ENCODE data around the gene NDUFV1. TPM values are rescaled to one million over a fixed set of nuclear protein-coding genes. Genes with fewer than 3 reads are reported as not detected.
"Not testable (repeated sequence)": the region's sequence is repeated elsewhere in the genome, so short reads cannot be mapped to it uniquely, and the experiment has no call there.

The NDUFV1 gene
- total RNA-seq, 1 donor from 2014 or later, result 129 TPM

DNA sequence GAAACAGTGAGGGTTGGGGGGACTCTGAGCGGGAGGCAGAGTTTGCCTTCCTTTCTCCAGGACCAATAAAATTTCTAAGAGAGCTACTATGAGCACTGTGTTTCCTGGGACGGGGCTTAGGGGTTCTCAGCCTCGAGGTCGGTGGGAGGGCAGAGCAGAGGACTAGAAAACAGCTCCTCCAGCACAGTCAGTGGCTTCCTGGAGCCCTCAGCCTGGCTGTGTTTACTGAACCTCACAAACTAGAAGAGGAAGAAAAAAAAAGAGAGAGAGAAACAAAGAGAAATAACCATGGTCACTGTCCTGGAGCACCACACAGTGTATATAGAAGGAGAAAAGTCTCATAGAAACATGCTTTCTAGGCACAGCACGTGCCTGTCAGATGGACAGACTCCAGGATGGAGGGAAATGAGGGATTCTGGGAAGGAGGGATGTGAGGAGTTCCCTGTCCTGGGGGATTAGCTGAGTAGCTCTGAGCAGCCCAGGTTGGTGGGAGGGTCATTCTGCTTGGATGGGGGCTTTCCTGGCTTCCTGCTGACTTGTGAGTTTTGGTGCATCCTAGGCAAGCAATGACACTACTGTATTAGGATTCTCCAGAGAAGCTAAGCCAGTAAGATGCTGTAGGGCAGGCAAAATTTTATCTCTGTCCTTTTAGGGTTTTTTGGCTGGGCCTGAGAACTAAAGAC is 20.0 kb upstream of the NDUFV1 start:
- no peak for DNase-seq

DNA sequence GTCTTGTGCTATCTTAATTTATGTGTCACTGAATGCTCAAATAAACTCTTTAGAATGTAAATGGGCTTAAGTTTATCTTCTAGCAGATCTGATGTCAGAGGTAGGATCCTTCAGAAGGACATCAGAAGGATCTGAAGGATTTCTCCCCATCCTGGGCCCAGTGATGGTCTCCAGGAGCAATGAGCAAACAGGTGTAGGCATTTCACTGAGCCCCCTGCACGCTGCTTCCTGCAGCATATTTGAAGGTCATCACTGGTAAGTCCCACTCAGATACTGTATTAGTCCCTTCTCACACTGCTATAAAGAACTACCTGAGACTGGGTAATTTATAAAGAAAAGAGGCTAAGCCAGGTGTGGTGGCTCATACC is 18.6 kb upstream of the NDUFV1 start:
- DNase-seq, result no peak

DNA sequence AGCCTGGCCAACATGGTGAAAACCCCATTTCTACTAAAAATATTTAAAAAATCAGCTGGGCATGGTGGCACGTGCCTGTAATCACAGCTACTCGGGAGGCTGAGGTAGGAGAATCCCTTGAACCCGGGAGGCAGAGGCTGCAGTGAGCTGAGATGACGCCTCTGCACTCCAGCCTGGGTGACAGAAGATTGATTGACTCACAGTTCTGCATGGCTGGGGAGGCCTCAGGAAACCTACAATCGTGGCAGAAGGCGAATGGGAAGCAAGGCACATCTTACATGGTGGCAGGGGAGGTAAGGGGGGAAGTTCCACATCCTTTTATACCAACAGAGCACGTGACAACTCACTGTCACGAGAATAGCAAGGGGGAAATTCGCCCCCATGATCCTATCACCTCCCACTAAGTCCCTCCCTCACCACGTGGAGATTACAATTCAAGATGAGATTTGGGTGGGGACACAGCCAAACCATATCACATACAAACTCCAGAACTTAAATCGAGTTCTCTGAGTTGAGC is 17.8 kb upstream of the NDUFV1 start:
- not testable (repeated sequence) for DNase-seq

DNA sequence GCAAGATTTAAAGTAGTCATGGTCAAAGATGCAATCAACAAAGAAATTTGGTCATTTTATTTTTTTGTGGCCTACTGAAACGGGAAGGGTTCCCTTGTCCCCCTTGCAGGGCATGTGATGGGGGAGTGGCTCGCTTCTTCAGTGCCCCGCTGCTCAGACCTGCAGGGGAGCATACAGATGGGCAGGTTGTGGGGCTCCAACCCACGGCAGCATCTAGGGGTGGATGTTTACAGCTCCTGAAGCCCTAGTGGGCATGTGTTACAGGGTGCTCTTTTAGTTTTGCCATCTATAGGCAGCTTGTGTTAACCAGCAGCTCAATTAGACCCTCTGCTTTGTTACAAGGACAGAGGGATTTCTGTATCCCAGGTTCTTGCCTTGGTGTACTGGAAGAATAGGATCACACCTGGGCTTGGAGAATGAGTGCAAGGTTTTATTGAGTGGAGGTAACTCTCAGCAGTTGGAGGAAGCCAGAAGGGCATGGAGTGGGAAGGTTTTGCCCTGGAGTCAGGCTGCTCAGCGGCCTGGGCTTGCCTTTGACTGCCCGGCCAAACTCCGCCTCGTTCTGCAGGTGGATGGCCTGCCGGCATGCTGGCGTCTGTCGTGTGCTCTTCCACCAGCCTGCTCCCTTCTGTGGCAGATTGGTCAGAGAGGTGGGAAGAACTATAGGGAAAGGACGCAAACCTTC is 13.7 kb upstream of the NDUFV1 start:
- DNase-seq, result no peak

DNA sequence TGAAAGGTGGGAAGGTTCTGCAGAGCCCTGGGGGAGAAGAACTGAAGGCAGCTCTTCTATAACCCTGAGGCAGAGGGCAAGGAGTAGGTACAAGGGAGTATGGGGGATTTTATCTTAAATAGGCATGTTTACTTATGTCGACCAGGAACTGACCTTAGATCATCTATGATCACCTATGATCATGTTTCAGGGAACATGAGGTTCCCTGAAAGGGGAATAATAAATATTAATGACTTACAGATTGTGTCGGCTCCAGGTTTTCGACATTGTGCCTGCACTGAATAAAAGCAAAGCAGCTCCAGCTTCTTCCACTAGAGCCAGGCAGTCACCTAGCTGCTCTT is 13.2 kb upstream of the NDUFV1 start:
- no peak for DNase-seq

DNA sequence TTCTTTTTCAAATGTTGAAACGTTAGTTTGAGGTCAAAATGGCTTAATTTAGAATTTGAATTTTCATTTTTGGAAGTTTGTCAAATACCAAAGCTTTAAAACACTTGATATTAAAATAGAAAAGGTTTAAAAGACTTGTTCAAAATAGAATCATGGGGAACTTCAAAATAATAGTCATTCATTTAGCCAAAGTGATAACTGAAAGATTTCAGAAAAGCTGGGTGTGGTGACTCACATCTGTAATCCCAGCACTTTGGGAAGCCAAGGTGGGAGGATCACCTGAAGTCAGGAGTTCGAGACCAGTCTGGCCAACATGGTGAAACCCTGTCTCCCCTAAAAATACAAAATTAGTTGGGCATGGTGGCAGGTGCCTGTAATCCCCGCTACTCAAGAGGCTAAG is 12.3 kb upstream of the NDUFV1 start:
- no peak for DNase-seq

DNA sequence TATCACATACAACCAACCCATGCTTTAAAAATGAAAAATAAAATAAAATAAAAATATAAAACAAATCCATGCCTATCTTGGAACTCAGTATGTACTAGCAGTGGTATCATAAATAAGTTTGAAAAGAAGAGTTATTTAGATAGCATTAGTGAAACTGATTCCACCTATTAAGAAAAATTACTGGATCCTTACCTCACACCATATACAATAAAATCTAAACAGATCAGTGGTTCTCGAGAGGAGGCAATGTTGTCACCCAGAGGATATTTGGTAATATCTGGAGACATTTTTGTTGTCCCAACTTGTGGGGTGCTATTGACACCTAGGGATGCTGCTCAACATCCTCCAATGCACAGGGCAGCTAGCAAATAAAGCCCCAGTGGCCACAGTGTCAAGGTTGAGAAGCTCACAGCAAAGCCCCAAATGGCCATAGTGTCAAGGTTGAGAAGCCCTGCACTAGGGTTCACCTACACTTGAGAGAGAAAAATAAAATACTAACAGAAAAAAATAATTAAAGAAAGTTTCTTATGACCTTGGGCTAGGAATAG is 9.9 kb upstream of the NDUFV1 start:
- DNase-seq, result no peak

DNA sequence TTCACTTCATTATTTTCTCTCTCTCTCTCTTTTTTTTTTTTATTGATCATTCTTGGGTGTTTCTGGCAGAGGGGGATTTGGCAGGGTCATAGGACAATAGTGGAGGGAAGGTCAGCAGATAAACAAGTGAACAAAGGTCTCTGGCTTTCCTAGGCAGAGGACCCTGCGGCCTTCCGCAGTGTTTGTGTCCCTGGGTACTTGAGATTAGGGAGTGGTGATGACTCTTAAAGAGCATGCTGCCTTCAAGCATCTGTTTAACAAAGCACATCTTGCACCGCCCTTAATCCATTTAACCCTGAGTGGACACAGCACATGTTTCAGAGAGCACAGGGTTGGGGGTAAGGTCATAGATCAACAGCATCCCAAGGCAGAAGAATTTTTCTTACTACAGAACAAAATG is 9.3 kb upstream of the NDUFV1 start:
- not testable (repeated sequence) for DNase-seq

DNA sequence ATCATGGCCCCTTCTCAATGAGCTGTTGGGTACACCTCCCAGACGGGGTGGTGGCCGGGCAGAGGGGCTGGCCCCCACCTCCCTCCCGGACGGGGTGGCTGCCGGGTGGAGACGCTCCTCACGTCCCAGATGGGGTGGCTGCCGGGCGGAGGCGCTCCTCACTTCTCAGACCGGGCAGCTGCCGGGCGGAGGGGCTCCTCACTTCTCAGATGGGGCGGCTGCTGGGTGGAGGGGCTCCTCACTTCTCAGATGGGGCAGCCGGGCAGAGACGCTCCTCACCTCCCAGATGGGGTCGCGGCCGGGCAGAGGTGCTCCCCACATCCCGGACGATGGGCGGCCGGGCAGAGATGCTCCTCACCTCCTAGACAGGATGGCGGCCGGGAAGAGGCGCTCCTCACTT is 8.8 kb upstream of the NDUFV1 start:
- DNase-seq, result not testable (repeated sequence)

DNA sequence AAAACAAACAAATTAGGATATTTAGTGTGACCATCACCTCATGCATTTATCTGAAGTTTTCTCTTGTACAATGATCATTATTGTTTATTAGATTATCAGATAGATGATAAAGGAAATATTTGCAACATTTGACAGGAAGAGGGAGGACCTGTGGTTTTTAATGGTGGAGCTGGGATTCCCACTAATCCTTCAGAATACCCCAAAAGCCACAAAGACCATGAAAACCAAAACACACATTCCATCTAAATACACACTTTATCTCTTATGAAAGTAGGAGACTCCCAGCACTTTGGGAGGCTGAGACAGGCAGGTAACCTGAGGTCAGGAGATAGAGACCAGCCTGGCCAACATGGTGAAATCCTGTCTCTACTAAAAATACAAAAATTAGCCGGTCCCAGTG is 7.6 kb upstream of the NDUFV1 start:
- DNase-seq, result no peak

DNA sequence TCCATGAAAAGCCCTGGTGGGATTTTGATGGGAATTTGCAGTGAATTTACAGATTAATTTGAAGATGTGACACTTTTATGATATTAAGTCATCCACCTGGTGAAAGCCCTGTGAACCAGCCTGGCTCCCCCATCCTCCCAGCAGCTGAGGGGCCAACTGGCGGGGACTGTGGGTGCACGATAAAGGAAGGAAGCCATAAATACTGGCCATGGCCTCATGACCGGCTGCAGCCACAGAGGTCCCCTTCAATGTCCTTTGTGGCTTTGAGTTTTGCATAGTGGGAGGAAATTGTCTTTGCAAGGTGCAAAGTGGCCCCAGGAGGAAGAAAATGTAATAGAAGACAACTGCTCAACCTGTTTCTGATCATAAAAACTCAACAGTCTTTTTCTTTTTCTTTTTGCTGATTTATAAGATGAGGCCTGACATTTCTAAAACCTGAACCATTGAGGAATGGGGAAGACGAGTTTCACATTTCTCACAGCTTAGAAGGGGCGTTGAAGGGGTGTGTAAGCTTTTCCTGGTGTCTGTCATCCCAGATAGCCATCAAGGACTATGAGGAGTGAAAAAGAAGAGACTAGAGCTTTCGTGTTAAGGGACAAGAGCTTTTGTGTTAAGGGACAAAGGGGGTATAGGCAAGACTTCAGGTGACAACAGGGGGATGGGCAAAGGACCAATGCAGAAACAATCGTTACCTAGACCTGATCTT is 6.3 kb upstream of the NDUFV1 start:
- DNase-seq, result no peak

DNA sequence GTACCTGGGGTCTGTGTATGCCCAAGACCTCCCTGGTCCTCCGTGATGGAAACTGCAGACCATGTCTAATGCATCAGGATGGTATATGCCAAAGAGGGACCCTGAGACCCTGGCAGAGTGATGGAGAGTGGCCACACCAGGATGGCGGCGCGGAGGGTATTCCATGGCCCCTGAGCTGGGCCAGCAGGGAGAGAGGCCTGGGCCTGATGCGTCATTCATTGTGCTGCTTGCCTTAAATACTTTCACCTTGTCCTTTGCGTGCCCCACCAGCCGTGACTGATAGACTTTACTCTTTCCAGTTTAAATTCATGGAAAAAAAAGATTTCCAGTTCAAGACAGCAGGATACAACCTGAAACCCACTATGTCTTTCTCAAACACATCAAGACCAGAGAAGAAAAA is 5.6 kb upstream of the NDUFV1 start:
- no peak for DNase-seq

DNA sequence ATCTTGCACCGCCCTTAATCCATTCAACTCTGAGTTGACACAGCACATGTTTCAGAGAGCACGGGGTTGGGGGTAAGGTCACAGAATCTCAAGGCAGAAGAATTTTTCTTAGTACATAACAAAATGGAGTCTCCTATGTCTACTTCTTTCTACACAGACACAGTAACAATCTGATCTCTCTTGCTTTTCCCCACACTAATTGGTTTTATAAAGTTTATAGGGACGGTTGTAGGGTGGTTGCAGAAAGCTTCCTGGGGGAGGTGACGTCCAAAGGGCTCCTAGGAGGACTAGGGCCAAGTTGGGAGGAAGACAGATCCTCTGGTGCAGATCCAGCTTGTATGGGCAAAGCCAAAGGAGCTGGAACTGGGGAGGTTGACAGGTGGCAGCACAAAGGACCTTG is 2.6 kb upstream of the NDUFV1 start:
- not testable (repeated sequence) for DNase-seq

DNA sequence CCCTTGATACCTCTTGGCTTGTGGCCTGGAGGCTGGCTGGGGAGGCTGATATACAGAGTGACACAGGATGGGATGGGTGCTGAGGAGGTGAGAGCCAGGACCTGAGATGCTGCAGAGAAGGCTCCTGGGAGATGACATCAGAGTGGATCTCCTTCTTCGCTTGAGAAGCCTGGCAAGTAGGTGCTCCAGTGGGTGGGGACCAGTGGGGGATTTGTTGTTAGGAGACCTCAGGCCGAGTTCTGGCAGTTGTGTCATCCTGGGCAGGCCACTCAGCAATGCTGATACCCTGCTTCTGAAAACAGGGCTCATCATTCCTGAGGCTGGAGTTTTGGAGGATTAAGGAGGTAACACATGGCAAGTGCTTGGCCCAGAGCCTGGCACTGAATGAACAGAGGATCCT is 1.9 kb upstream of the NDUFV1 start:
- DNase-seq, result no peak

DNA sequence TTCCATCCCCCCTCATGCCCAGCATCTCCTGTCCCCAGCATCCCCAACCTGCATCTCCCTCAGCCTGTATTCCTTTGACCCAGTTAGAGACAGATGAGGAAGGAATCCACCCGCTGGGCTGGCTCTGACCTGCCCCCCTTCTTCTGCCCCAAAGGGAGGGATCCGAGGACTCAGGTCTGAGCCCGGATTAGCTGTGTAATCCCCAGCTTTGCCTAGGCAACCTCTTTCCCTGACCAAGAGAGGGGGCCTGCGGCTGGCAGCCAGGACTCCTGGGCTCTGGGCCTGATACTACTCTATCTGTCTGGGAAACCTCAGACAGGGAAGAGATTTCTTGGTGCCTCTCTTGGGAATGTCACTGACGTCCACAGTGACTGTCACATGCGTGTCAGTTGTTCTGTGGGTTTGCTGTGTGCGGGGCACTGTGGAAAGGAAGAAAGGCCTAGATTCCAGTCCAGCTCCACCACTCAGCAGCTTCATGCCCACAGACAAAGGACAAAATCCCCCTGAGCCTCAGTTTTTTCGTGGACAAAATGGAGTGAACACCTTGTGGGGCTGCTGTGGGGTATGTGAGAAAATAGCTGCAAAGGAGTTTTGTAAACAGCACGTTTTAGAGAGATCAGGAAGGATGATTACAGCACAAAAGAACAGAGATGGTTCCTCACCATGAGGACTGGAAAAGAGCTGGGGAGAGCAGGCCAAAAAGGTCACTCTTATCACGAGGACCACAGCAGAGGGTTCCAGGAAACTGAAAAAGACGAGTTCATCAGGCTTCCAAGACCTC is 1.3 kb upstream of the NDUFV1 start:
- DNase-seq, result no peak

DNA sequence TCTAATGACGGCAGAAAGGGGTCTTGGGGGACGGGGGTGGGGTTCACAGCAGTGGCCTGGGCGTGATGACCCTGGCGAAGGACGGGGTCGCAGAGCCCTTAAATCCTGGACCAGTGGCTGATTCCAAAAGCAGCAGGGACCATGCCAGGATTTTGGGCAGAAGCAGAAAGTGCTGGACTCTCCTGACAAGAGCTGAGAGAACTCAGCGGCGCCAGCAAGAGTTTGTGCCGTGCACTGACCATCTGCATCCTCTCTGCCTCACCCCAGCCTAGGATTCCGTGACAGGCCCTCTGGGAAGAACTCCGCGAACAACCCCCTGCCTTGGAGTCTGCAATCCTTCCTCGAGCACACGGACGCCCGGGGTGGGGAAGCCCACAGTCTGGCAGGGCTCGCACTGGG is 644 bp upstream of the NDUFV1 start:
- DNase-seq, result peak; percentile 63

DNA sequence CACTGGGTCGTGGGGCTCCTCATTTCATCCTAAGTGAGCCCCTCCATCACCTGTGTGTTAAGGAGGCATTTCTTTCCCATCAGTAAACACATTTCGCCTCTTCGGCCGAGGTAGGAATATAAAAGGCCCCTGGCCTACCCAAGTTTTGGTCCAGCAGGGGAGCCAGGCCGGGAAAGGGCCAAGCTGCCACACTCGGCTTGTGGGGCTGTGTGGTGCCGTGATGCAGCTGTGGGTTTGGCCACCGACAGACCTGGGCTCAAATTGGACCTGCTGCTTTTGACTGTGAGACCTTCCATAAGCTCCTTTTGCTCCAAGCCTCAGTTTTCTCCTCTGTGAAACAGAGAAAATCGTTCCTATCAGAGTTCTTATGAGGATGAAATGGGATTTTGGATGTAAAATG is 771 bp downstream of the NDUFV1 start:
- no peak for DNase-seq

DNA sequence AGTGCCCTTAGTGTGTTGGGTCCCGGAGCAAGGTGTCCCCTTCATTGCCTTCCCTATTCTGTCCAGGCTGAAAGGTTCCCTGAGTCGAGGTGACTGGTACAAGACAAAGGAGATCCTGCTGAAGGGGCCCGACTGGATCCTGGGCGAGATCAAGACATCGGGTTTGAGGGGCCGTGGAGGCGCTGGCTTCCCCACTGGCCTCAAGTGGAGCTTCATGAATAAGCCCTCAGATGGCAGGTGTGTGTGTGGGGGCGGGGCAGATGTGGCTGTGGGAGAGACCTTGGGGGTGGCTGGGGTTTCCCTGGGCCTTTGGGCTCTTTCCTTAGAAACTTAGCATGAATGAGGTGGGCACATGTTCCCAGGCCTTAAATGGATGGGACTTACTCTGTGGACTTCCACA is 1.8 kb downstream of the NDUFV1 start:
- DNase-seq, result no peak

DNA sequence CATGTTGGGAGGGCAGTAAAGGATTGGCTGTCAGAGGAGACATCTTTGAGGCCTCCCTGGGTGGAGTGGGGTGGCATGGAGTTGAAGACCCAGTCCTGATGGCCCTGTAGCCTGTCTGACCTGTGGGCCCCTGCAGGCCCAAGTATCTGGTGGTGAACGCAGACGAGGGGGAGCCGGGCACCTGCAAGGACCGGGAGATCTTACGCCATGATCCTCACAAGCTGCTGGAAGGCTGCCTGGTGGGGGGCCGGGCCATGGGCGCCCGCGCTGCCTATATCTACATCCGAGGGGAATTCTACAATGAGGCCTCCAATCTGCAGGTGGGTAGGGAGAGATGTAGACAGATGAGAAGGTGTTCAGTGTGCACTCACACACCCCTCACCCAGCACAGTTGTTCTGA is 2.6 kb downstream of the NDUFV1 start:
- DNase-seq, result no peak

DNA sequence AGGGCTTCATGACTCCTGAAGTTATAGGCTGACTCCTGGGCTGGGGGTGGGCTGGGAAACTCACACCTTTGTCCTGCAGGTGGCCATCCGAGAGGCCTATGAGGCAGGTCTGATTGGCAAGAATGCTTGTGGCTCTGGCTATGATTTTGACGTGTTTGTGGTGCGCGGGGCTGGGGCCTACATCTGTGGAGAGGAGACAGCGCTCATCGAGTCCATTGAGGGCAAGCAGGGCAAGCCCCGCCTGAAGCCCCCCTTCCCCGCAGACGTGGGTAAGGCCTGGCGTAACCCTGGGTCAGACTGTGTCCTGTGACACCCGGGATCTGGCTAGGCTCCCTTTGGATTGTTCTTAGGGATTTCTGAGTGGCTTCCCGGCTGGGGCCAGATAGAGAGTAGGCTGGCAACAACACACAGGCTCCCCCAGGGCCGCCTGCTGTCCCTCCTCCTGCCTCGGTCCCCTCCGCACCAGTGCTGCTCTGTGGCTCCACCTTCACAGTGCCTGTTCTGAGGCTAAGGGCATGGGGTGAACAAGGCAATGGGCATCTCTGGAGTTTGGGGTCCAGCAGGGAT is 3.6 kb downstream of the NDUFV1 start:
- DNase-seq, result no peak

DNA sequence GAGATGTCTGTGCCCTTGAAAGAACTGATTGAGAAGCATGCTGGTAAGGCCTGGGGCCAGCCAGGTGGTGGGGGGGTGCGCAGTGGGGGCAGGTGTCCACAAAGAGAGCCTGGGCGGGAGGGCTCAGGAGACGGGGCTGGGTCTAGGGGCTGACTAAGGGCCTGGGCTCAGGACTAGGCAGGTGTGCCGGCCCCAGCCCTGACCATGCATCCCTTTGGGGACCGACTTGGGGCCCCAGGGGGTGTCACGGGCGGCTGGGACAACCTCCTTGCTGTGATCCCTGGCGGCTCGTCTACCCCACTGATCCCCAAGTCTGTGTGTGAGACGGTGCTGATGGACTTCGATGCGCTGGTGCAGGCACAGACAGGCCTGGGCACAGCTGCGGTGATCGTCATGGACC is 4.4 kb downstream of the NDUFV1 start:
- DNase-seq, result no peak
